HG03095 (cell line): ENCODE results near the gene ZNF592.

Source experiments
- ATAC-seq: cut with Tn5 transposase; IDR thresholded peaks from one replicate; pipeline ENCODE4 v1.9.1; 2021; ENCODE audit warnings: moderate library complexity; ENCODE audit not compliant: unreplicated experiment

Gene ZNF592

DNA sequence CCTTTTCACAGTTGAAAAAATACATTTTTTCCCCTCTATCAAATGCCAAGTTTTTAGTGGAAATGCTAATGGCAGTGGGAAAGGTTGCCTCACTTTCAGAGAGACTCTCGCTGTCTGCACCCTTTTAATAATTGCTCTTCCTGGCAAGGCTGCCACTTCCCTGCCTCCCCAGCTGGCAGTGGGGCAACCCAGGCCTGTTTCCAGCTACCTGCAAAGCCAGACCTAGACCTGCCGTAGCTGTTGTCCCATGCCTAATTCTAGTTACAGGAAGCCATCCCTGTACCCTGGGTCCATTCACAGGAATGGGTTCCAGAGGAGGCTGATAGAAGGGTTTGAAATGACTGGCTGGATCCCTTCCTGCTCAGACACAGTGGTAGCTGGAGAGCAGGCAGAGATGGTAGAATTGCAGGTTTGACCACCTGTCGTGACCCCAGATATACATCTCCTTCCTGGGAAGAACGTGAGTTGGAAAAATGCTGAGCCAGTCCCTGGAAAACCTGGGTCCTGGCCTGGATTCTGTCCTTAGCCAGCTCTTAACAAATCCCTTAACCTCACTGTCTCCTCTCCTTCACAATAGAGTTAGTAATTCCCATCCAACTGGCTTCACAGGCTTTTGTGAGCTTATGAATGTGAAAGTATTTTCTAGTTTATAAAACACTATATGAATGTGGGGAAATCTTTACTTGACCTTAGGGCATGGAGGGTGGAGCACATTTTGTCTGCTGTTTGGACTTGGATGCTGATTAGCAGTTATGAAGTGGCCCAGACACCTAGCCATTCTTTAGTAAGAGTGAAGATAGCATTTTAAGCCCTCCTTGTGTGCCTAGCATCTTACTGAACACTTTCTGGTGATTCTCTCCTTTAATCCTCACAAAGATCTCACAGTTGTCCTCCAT is 55.9 kb downstream of the ZNF592 start:
- ATAC-seq, result no peak

DNA sequence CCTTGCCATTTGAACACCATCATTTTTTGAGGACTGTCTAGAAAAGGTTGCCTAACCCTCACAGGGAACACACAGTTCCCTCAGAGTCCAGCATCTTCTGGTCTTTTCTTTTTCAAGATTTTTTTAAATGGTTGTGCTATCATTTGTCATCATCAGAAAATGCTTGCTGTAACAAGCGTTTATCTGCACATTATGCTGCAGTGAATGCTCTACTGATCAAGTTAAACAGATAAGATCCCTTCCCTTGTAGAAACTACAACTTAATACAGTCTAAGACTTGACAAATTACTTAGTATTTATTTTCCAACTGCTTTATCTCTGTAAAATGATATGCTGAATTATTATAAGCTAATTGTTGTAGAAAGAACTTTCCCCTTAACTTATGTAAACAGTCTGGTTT is 56.8 kb downstream of the ZNF592 start:
- ATAC-seq, result no peak

DNA sequence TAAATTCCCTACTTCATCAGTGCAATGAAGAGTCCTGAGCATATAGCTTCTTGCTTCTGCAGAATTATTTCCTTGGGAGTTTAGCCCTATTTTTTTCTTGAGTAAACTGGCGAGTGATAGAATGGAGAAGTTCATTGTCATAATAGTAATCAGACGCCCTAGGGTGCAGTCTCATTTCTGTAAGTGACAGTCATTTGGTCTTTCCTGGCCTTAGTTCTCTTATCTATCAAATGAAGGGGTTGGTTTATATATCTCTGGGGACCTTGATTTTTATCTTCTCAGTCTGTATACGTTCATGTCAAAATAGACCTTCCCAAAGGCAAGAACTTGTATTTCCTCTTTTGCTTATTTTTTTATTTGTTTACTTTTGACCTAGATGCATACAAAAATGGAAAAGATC is 58.8 kb downstream of the ZNF592 start:
- ATAC-seq, result no peak

DNA sequence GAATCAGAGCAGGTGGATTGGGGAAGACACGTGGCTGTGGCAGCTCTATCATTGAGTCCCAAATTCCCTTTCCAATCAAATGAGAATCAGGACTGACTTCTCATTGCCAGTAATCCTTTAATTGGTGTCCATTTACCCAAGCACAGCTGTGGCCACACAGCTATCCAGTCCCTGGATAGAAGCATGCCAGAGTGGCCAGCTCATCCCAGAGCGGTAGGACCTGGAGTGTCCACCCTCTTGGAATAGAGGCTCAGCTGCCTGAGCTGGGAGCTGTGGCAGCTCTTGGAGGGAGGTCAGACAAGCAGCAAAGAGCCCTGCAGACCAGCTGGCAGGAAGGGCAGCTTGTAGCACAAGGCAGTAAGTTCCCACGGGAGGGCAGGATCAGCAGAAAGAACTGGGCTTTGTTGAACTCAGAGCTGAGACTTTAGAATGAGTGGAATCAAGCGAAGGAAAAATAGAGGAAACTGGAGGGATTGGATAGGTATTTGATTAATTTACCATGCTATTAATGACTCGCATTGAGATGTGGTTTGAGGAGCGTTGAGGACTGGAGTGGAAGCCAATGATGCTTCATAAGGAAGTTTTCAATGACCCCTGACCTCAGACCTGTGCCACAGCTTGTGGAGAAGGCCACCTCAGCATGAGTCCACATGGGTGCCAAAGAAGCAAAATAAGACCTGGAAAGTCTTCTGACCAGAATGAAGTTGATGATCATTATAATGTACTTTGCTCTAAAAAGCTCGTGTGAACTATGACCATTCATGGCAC is 61.9 kb downstream of the ZNF592 start:
- no peak for ATAC-seq

DNA sequence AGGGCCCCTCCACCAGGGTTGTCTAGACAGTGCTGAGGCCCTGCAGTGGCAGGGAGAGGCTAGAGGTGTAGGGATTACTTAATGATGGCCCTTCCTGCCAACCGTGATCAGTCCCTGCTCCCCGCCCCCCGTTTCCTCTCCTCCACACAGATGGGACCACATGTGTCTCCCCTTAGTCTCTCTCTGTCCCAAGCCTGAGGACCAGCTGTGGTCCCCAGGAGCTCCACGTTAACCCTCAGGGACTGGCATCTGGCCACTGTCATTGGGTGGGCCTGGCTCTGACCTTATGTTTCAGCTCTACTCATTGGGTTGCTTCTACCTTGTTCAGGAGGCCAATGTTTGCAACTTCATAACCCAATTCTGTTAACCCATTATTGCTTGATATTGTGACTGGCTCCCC is 62.8 kb downstream of the ZNF592 start:
- no peak for ATAC-seq

DNA sequence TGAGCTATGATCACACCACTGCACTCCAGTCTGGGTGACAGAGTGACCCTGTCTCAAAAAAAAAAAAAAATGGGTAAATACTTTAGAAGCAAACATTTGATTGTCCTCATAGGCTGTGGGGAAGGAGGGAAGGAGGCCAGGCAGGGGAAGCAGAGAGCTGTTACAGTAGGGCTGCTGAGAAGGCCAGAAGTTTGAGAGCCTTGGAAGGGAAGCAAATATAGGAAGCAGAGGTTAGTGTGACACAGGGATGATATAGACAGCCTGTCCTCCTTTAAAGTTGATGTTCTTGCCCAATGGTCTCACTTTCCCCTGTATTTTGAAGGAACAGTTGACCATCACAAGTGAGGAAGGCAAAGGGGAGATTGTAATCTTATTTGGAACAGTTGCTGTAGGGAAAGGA is 63.4 kb downstream of the ZNF592 start:
- ATAC-seq, result no peak

DNA sequence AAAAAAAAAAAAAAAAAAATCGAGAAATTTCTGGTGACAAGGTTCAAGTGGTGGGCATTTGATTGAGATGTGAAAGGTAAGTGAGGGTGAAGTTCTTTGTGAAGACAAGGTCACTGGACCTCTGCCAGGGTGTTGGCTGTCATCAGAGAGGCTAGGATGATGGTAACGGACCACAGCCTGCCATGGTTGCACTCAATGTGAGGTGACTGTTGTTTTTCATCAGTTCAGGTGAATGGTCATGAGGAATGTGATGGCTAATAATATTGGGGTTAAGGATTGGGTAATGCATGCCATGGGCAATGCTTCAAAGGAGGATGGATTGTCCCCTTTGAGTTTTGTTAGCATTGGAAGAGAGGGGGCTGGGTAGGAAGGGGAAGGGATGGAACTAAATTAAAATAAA is 64.5 kb downstream of the ZNF592 start:
- no peak for ATAC-seq

DNA sequence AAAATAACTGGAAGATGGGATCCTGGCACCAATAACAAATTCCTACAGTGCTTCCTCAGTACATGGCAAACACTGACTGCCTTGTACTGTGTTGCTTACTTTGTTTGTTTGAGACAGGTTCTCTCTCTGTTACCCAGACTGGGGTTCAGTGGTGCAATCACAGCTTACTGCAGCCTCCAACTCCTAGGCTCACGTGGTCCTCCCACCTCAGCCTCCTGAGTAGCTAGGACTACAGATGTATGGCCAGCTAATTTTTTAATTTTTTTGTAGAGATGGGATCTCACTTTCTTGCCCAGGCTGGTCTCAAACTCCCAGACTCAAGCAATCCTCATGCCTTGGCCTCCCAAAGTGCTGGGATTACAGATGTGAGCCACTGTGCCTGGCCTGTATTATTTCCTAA is 65.0 kb downstream of the ZNF592 start:
- ATAC-seq, result no peak

DNA sequence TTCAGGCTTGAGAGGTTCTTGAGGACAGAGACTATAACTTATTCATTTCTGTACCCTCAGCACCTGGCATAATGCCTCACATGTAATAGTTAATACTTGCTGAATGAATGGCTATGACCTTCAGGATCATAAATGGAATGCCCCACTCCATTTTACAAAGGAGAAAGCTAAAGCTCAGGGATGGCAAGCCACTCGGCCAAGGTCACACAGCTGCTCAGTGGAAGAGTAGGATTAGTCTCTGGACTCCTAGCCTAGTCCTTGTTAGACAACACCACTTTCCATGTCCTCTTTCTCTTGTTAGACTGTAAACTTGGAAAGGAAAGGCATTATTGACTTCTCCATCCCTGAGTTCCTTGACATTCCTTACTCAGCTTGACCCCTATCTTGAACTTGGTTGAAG is 65.5 kb downstream of the ZNF592 start:
- no peak for ATAC-seq

DNA sequence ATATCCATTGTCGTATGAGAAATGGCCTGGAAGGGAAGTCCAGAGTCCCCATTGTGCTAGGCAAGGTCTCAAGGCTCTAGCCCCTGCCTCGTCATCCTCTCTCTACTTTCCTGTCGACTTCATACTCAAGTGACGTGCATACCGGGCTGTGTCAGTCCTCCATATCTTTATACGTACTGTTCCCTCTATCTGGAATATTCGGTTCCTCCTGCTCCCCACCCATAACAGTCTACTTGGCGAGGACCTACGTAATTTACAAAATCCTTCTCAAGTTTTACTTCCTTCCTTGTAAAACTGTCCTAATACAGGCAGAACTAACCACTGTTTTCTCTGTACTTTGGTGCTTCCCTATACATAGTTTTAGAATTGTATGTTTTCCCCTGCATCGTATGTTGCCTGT is 66.5 kb downstream of the ZNF592 start:
- ATAC-seq, result no peak

DNA sequence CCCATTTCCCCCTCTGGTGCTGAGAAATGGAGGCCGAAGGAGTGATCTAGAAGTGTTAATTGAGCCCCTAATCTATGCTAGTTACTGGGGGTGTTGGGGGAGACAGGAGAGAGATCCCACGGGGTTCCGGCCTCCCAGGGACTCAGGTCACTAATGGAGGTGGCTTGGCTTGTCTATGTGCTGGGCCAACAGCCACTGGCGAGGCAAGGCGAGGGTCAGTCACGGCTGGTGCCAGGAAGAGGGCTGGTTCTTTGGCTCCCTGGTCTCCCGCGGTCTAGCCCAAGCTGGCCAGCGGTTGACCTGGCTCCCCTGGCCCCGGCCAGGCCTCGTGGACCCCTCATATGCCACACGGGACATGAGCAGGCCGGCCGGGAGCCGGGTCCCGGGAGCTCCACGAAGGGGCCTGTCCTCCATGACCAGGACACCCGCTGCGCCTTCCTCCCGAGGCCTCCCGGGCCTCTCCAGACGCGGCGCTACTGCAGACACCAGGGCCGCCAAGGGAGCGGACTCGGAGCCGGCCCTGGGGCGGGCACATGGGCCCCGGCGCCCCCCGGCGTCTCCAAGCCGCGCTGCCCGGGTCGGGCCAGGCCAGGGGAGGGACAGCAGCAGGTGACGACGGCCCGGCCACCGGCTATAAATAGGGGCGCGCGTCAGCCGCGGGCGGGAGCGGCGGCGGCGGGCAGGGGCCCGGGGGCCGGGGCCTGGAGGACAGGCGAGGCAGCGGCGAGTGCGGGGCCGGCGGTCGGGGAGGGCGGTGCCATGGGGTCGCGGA is 68.5 kb downstream of the ZNF592 start, which contains the start of gene ALPK3:
TSS of gene ALPK3 (plus strand) at position 663 of the 772 bp plus-strand sequence. CDS start at position 760, 97 bp downstream.
- ATAC-seq, result no peak

DNA sequence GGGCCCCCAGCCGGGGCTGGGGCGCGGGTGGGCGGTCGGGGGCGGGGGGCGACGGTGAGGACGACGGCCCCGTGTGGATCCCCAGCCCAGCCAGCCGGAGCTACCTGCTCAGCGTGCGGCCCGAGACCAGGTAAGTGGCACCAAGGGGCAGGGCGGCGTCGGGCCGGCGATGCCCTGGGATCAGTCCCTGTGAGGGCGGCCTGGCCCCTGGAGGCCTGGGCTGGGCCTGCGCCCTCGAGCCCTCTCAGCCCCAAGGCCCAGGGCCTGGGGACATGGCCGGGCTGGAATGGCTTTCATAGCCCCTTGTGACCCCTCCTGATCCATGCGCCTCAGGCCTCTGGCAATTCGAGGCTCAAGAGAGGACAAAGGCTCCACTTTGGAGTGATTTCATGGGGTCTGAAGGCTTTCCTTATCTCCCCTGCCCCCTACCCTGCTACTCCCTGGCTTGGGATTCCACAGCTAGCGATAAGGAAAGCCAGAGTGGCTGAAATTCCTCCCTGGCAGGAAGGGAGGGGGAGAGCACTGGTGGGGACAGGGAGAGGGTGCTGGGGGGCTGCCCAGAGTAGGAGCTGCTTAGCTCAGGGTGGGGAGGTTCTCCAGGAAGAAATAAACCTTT is 69.2 kb downstream of the ZNF592 start:
- ATAC-seq, result no peak

DNA sequence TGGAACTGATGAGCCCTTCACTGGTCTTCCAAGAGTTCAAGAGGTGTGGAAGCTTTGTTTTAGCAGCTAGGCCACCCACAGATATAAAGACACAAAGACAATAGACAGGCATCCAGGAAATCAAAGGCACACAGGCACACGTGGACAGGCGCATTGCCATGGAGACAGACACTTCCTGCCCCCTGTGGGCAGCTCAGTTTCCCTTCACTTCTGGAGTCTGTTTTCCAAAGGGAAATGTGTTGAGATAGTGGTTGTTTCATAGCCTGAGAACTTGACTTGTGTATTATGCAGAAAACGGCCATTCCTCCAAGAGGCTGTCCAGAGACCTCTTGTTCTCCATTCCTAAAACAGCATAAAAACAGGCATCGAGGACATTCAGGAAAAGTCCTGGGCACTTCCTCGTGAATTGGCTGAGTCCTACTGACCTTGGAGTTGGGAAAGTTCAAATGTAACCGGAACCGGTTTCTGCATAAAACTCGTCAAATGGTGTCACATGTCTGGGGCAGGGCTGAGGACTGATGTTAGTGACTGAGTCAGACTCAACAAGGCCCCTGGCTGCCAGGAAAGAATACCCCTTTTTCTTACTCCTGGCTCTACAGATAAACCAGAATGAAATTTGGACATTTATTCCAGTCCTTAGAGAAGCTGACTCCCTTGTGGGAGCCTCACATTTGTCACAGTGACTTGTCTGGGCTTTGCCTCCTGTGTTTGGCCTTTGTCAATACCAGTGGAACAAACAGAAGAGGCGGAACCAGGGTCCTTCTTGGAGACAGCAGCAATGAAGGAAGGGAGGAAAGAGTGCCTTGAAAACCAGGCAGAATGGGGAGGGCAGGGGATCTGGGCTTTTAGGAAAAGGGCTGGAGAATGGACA is 70.1 kb downstream of the ZNF592 start:
- no peak for ATAC-seq

DNA sequence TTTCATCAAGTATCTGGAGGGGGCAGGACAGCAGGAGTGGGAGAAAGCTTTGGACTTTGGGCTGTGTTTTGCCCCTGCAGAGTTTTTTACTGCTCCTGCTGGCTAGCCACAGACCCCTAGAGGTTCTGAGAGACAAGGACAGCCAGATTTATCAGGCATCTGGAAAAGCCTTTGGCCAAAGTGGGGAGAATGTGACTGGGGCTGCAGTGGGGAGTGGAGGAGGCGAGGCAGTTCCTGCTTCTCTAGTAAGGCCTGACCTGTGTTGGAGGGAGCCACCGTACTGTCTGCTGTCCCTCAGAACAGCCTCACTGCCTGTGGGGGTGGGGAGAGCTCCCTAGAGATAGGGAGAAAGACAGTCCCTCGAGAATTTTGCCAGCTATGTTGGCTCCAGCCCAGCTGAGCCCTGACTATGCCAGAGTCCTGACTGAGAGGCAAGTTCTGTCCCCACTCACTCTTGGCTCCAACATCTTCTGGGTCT is 70.9 kb downstream of the ZNF592 start:
- ATAC-seq, result no peak

DNA sequence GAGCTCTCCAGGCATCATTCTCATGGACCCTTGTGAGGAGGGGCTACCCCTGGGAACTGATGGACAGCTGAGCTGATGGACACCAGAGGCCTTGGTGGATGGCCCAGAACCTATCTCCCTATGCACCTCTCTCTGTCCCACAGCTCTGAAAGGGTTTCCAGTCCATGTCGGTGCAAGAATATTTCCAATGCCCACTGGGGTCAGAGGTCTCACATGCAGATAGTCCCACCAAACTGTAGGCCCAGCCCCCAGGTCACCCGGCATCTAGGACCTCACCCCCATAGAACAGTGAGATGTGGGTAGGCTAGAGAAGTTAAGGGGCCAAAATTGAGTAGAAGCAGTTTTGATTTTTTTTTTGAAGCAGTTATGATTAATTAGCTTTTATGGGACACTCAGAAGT is 71.4 kb downstream of the ZNF592 start:
- no peak for ATAC-seq

DNA sequence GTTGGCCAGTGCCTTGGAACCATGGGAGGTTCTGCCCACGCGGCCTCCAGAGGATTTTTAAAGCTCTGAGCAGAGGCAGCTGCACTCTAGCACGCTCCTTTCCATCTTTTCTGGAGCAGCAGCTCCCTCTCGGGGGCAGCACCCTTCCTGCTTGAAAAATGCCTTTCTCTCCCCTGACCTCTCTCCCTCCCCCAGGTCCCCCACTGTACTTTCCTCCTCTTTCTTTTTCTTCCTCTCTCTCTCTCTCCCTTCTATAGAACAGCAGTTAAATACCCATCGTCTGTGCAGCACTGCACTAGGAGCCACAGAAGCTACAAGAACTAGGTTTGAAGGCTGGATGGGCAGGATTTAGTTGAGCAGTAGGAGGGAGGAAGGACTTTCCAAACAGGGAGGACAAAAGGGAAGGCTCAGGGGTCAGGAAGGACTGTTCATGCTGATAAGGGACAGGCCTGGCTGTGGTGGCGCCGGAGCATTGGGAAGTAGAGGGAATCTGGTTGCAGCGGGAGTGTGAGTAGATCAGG is 73.2 kb downstream of the ZNF592 start:
- no peak for ATAC-seq

DNA sequence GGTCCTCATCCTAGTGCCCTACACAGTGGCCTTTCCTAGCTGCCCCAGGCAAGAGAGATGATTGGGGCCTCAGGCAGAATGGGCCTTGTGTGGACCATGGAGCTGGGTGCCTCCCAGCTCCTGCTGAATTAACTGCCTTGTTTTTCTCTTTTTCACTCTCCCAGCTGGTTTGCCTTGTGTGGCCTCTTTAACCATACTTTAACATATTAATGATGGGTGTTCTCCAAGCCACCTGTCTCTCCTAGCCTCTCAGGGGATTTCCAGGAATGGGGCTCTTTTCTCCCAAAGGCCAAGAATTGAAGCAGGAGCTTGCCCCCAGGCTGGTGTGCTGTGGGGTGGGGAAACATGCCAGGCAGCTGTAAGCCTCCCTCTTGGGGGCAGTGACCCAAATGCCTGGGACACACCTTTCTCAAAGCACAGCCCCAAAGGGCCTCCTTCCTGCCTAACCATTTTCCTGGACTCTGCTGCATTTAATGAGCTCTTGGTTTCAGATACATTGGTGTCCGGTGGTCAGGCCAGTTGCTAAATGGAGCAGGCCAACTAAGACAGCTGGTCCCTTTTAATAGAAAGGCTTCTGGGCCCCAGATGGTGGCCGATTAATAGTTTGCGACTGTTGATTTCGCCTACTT is 74.4 kb downstream of the ZNF592 start:
- ATAC-seq, result no peak

DNA sequence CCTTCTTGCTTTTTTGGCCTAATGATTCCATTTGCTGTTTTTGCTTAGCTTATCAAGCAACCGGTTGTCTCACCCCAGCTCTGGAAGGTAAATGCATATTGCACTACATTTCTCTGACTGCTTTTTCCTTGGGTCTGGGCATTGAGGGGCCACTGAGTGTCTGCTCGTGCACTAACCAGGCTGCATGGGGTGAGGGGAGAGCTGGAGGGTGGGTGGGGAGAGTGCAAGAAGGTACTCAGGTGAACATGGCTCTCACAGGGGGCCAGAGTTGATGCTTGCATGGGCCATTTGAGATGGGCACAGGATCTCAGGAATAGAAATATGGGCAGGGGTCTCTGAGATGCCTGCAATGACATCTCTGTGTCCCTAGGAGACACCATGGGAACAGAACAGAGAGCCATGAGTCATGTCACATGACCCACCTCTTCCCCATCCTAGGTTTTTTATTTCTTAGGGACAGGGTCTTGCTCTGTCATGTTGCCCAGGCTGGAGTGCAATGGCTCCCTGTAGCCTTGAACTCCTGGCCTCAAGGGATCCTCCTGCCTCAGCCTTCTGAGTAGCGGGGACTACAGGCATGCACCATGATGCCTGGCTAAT is 75.0 kb downstream of the ZNF592 start:
- ATAC-seq, result no peak
